NCI-H748 (cell line): ENCODE results near the gene TMEM181.
"Not testable (repeated sequence)": the region's sequence is repeated elsewhere in the genome, so short reads cannot be mapped to it uniquely, and the experiment has no call there.

Source experiments
- DNase-seq: peaks from one replicate; lab custom pipeline; 2025; ENCODE audit not compliant: unreplicated experiment; lab: John Stamatoyannopoulos, UW

Gene TMEM181

DNA sequence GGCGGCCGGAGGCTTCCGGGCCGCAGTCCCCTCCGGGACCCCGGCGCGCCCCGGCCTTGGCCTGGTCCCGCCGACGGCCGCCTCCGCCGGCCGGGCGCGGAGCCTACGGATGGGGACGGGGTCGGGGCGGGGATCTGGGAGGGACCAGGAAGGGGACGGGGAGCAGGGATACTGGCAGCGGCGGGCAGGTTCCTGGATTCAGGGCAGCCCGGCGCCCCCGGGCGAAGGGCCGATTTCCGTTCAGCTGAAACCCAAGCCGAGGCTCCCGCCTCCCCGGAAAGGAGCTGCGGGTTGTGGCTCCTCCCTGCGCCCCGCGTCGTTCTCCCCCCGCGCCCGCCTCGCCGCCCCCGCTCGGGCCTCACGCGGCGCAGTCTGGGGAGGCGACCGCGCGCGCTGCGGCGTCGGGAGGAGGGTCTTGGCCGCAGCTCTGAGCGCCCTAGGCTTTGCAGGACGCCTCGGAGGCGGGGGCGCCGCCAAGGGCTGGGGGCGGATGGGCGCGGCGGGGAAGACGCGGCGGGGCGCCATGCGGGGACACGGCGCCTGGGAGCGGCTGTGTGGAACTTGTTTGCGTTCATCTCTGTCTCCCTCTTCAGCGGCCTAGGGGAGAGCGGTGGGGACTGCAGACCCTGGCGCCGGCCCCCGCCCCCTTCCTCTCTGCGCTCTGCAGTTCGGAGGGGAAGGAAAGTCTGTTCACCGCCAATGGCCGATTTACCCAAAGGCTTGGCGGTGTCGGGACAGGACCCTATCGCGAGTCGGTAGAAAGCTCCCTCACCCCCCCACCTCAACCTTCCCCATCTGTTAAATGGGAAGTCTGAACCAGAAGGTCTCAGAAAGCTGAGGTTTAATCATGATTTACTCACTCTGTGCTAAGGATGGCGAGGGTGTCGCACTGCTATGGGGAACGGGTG, 22.7 kb upstream of the TMEM181 start:
- DNase-seq: peak; percentile 83

DNA sequence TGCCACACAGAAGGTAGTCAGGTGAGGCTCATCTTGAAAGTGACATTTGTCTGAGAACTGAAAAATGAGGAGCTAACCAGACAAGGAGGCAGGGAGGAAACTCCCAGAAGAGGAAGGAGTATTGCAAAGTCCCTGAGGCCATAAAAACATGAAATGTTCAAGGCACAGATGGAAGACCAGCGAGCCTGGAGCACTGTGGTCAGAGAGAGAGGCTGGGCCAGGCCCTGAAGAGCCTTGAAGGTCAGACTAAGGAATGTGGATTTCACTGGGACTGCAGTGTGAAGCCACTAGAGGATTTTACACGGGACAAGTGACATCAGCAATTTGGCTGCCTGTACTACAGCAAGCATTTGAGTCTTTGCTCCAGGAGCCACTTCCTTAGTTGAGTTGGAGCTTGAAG, 21.1 kb upstream of the TMEM181 start:
- DNase-seq: no peak

DNA sequence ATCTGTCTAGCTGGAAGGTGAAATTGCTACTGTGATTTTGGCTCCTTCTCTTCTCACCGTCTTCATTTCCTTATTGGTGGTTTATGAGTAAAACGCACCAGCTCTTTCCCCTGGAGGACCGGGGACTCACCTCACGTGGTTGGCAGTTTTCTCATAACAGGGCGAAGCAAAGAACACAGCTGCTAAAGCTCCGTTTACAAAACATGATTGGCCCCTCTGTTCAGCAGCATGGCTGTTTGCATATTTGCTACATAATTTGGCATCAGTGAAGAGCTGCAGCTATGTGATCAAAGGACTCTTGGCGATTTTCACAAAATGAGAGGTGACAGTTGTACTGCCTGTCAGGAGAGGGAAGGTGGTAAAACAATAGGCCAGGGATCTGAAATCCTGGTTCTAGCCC, 20.5 kb upstream of the TMEM181 start:
- DNase-seq: no peak

DNA sequence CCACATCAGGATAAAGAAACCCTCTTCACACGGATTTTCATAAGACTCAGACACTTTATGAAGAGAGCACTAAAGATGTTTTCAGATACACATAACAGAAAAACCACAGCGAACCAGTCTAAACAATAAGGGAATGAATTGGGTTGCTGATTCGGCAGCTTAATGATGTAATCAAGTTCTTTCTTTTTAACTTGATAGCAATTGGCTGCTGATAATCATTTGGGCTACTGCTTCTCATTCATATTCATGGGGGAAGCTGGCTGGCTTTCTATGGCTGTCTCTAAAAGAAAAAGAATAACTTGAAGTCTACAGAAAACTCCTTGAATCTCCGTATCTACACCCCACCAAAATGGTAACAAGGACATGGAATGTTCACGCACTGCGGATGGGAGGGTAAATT, 20.0 kb upstream of the TMEM181 start:
- DNase-seq: no peak

DNA sequence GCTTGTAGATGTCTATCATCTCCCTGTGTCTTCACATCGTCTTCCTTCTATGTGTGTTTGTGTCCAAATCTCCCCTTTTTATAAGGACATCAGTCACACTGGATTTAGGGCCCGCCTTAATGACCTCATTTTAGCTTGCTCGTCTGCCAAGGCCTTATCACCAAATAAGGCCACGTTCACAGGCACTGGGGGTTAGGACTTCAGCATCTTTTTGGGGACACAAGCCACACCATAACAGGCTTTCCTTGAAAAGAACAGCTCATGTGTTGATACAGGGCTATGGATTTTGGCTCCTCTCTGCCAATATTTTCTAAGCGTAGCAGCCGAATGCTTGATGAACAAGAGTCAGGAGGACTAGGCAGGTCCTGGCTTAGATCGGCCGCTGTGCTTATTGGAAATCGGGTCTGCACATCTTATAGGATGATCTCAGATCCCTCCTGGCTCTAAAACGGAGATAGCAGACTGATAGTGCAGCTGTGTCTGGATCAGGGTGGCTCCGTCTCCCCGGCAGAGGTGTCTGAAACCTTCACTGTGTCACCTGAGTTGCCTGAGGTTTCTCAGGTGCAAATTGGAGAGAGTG, 16.2 kb upstream of the TMEM181 start:
- DNase-seq: no peak

DNA sequence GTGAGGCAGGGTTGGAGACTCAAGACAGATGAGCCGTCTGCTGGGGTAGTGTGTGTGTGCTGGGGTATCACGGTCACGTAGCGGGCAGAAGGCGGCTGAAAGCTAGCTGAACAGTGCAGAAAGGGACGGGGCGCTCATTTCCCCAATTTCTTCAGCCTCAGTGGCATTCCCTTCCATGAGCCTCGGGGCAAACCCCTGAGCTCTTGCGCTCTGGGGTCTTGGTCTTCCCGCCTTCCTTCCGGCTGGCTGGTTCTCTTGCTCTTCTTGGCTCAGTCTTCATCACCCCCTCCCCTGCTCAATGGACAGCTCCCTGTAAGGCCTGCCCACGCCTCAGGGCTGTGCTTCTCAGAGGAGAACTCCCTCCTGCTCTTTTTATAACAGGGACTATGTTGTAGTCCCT, 15.5 kb upstream of the TMEM181 start:
- no peak for DNase-seq

DNA sequence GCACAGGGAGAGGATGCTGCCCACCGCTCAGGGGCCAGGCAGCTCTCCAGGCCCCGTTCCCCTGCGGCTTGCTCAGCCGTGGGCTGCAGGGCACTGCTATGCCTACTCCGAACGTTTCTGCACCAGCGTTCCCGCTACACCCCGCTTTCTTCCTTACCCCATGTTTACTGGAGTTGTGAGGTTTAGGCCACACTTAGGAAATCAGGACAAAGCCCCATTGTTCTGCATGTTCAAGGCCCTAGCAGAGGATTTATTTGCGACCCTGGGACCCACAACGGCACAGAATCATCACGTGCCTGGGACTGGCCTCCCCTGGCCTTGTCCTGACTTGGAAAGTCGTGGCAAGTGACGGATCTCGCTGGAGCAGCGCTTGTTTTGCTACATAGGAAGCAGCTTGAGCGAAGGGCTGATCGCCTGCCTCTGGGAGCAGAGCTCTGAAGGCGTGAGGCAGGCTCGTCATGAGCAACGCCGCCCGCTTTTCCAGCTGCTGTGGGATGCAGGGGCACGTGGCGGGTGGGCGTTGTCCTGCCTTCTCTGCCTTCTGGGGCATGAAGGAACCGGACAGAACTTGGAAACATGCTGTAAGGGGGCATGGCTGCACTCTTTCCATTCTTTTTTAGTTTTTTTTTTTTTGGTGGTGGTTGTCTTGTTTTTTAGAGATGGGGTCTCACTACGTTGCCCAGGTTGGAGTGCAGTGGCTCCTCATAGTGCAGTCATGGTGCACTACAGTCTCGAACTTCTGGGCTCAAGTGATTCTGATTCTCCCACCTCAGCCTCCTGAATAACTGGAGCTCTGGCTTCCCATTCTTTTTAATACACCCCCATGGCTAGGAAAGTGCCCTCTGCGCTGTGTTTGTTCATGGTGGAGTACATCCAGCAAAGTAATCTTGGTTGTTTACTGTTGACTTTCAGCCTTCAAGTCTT, 14.6 kb upstream of the TMEM181 start:
- no peak for DNase-seq

DNA sequence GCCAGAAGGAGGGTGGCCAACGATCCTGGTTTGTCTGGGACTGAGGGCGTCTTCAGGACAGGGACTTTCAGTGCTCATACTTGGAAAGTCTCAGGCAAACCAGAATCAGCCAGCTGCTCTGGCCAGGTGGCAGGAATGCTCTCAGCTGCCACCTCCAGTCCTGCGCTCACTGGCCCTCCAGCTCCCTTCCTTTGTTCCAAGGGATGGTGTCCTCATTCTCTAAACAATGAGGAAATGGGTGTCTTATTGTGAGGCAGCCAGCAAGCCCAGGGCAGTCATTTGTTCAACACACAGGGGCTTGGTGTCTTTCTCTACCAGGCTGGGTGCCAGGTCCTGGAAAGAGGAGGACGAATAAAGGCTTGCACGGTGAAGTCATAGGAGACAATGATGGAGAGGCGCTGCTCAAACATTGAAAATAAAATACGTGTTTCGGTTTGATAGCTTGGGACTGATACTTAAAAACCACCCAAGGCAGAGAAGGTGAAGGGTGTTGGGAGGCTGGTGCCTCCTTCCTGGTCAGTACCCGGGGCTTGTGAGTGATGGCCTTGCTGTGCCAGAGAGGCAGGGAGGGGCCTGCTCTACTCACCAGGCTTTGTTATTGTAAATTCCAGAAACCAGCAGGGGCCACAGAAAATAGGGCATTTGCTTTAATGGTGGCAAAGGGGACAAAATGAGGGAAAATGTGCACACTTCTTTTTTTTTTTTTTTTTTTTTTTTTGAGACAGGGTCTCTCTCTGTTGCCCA, 11.3 kb upstream of the TMEM181 start:
- DNase-seq: peak; percentile 92

DNA sequence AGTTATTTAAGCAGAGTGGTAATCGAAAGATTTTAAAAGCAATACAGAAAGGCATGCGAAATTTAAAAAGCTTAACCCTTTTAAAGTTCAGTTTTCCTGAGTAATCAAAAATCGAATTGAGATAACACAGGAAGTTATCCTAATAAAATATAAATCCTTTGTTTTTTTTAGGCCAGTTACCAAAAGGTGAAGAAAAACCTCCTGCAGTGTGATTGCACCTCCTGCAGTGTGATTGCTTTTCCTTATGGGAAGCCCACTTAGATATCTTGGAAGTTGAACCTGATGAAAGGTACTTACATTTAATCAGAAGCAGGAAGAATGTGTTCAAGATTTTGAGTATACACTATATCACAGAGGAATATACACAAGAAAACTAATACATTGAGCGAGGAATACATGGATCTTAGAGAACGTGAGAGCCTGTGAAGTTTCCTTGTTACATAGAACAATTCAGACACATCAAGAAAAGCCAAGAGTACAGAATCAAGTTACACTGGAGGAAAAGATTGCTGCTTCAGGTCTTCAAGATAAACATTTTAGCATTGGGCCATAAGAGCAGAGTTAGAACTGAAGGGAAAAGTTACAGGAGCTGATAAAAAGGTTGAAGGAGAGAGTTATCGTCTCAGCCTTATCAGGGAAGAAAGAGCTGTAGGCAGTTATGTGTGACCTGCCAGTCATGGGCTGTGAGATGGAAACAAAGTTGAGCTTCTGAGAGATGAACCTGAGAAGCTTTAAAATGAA, 7.7 kb upstream of the TMEM181 start:
- no peak for DNase-seq

DNA sequence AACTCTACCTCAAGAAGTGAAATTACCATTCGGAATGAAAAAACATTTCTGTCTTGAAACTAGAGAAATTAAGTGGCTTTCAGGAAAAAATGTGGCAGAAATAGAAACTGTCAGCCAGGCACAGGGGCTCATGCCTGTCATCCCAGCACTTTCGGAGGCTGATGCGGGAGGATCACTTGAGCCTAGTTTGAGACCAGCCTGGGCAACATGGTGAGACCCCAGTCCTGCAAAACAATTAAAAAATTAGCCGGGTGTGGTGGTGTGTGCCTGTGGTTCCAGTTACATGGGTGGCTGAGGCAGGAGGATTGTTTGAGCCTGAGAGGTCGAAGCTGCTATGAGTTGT, 7.1 kb upstream of the TMEM181 start:
- no peak for DNase-seq

DNA sequence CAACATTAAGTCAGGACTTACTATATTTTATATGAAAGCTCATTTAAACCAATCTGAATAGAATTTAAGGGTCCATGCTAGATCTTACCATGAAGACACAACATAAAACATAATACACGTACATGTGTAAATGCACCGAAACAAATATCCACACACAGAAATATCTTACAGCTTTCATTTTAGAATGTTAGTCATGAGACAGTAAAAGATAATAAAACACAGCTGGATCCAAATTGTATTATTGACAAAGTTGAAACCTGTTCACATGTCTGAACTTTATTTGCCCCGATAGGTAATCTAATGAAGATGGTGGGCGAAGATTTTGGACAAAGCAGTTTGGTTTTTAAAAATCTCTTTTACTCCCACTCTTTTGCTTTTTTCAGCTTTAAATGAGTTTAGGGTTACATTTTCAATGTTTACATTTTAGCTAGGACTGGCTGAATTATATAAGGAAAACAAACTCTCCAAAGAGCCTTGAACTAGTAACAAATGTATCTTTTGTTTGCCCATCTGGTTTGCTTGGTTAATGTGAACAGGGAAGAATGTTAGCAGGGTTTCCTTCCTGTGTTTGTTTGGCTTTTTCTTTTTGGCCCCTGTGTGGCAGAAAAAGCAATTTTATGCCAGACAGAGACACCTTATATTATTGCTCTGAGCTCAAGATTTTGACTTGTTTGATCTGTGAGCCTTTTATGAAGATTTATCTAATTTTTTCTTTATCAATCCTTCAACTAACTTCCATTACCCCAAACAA, 5.1 kb upstream of the TMEM181 start:
- DNase-seq: no peak

DNA sequence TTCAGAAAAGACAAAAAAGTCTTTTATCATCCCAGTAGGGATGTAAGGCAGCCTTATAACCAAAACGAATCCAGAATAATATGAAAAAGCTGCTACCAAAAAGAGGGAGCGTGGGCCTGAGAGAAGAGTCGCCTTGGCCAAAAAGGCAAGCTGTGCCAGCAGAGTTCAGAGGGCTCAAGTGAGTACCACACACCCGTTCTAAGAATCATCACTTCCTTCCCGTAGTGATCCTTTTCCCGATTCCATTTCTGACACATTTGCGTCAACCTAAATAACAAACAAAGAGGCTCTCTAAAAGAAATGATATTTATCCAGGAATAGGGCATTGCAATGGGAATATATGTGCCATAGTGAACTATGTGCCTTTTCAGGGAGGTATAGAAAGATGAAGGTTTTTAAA, 3.8 kb upstream of the TMEM181 start:
- no peak for DNase-seq

DNA sequence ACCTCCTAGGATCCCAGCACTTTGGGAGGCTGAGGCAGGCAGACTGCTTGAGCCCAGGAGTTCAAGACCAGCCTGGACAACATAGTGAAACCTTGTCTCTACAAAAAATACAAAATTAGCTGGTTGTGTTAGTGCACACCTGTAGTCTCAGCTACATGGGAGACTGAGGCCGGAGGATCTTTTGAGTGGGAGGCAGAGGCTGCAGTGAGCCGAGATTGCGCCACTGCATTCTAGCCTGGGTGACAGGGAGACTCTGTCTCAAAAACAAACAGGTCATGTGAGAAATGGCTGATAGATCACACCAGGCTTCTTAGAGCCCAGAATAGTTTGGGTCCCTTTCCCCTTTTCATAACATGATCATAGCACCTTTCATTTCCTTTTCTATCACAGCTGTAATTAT, 2.8 kb upstream of the TMEM181 start:
- DNase-seq: not testable (repeated sequence)

DNA sequence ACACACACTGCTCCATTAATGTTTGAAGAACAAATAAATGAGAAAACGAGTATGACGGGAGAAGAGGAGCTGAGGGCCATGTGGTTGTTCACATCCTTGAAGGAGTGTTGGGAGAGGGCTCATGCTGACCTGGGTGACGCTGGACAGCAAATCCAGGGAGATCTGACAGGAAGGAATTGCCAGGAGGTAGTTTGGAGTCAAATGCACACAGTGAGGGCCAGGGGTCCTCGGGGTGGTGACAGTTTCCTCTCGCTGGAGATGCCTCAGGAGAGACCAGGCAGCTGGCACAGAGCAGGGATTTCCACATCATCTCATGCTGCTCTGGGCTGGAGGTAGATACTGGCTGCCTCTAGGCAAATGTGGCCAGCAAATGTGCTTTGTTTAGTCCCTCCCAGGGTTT, 2.0 kb upstream of the TMEM181 start:
- no peak for DNase-seq

DNA sequence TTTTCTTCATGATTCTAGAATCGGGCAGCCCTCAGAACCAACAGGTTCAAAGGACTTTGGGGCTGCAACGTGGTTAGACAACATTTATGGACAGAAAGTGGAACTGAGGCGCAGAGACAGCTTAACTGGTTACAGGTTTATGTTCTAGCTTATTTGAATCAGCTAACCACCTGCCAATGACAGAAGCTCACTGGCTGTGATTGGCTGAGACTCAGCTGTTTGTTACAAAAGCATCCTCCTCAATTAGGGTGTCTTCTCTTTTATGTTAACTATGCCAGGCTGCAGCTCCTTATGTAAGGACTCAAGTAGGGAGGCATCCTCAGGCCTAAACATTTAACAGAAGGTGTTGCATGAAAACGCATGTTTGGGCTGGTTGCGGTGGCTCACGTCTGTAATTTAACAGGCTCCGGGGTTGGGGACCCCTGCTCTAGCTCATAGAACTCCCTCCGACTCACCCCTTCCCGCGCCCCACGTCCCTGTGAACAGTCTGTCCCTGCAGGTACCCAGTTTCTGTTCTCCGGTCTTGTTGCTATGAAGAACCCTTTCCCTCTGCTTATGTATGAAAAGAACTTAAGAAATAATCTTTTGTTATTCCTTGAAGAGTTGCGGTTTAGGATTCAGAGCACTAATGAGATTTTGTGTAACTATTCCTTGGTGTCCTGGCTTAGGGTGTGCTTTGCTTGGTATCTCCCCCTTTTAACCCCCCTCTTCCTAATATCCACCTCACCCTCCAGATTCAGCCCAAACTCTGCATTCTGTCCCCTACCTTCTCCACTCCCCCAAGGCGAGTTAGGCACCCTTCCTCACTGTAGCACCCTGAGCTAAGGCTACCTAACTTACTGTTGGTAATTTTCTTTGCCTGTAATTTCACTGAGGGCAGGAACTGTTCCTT, 1.2 kb upstream of the TMEM181 start:
- DNase-seq: no peak

DNA sequence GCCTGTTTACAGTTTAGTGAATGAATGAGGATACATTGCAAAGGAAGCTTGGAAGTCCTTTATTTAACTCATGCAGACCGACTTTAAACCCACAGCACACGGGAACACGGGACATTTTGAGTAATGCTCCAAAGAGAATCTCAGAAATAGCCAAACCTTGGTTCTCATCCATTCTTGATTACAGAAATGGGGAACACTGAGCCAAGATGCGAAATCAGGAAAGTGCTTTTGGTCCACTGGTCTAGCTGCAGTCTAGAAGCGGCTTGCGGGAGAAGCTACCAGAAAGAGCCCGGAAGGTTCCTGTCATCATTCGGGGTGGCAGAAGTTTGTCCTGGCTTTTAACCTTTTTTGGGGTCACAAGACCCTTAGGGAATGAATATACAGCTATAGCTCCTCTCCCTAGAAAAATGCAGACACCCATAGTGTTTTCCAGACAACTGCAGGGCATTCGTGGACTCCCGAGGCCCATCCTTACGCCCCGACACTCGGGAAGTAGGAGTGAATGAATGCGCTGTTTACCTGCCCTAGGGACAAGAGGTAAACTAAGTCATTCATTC, 475 bp upstream of the TMEM181 start:
- no peak for DNase-seq

DNA sequence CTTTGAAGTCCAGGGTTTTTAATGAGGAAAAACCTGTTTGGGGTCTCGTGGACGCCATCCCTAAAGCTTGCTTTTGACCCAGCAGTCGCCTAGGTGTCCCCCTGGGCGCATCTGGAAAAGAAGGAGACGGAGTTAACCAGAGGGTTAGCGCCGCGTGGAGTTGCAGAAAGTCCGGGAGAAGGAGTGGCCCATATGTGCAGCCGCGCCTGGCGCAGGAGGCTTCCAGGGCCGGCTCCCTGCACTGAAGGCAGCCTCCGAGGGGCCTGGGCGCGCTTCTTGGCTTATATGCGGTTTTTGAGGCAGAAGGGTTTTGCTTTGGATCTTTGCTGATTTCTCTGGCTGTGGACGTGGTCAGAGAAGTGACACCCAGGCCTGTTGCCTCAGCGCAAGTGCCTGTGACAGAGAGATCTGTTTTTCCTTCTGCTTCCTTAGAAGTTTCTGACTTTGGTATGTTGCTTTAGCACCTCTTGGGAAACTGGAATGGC, 987 bp downstream of the TMEM181 start:
- peak; percentile 45 for DNase-seq

DNA sequence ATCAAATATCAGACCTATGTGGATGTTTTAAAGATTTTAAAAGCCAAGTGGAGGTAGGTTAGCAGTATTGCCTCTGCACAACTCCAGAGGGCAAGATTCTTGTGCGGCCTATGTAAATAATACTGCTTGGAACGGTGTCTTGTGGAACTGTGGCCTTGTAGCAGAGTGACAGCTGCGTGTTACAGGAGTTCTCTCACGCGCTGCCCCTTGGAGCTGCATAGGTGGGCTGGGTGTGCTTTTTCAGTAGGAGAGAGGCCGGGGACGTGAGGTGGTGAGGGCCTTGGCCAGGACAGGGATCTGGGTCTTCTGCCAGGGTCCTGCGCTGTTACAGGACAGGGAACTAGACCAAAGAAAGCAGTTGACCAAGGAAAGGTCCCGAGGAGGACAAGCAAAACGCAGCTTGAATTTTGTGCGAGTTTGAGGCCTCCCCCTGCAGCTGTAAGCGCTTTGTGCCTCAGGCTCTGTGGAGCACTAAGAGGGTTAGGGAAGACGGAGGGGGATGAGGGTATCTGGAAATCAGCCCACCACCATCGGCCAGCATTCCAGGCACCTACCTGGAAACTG, 1.5 kb downstream of the TMEM181 start:
- no peak for DNase-seq
